MM.1S (cell line): ENCODE measurements around the gene LAD1.

Experiments used
- CTCF ChIP-seq: fragments of 300-600 bp; sonication (generic); IDR thresholded peaks from 2 replicates; pipeline ENCODE4 v1.5.1; 2016; ENCODE audit warnings: antibody characterized with exemption, low read length, mixed read lengths
- EZH2phosphoT487 ChIP-seq: fragments of 300-600 bp; sonication (generic); IDR thresholded peaks from 2 replicates; pipeline ENCODE4 v1.6.1; 2018; ENCODE audit warnings: antibody characterized with exemption, low read length

GRCh38 chr1:201433609-201434008, 34.5 kb upstream of the LAD1 start:
- TF ChIP-seq EZH2phosphoT487 (no peak), CTCF (no peak)
